Duodenal mucosa (tissue), 2 donors: Measurements from ENCODE around the gene ANKRD13C.
"Not testable (repeated sequence)": the region's sequence is repeated elsewhere in the genome, so short reads cannot be mapped to it uniquely, and the experiment has no call there.

Source experiments
- H3K27ac ChIP-seq: one replicate; pipeline ENCODE4 v1.7.0; 2013; ENCODE audit warnings: low read depth, low read length
- H3K27me3 ChIP-seq, 2 donors: one replicate each; pipeline ENCODE4 v1.7.0; 2013; ENCODE audit warnings: low read length in 2 of 2, control low read depth in 1 of 2; ENCODE audit not compliant: insufficient read depth in 2 of 2, control insufficient read depth in 1 of 2
- H3K36me3 ChIP-seq, 2 donors: one replicate each; pipeline ENCODE4 v1.7.0; 2013; ENCODE audit warnings: low read length in 2 of 2, control low read depth in 1 of 2; ENCODE audit not compliant: insufficient read depth in 2 of 2, control insufficient read depth in 1 of 2
- H3K4me1 ChIP-seq, 2 donors: one replicate each; pipeline ENCODE4 v1.7.0; 2013; ENCODE audit warnings: low read length in 2 of 2, control low read depth in 1 of 2; ENCODE audit not compliant: insufficient read depth in 2 of 2, control insufficient read depth in 1 of 2
- H3K4me3 ChIP-seq, 2 donors: one replicate each; pipeline ENCODE4 v1.7.0; 2013; ENCODE audit warnings: low read length in 2 of 2, low read depth in 1 of 2
- H3K9ac ChIP-seq, 2 donors: one replicate each; pipeline ENCODE4 v1.7.0; 2013; ENCODE audit warnings: low read length in 2 of 2, low read depth in 1 of 2
- H3K9me3 ChIP-seq, 2 donors: one replicate each; pipeline ENCODE4 v1.7.0; 2013; ENCODE audit warnings: low read length in 2 of 2, control low read depth in 1 of 2; ENCODE audit not compliant: control insufficient read depth in 1 of 2

Gene ANKRD13C

DNA sequence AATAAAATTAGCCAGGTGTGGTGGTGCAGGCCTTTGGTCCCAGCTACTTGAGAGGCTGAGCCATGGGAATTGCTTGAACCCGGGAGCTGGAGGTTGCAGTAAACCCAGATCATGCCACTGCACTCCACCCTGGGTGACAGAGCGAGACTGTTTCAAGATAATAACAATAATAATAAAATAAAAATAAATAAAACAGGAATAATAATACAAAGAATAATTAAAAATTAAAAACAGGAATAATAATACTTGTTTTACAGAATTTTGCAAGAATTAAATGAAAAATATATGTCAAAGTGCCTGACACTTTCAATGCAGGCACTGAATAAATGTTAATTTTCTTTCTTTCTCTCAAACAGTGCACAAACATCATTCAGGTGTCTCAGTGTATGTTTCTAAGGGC is 30.0 kb upstream of the ANKRD13C start:
- no peak overlapping the region for H3K9ac ChIP-seq
- no peak overlapping the region for H3K4me3 ChIP-seq
- H3K9me3 ChIP-seq: no peaks in the 10 kb centered on the region
- H3K27me3 ChIP-seq: no peaks in the 10 kb centered on the region
- no peaks in the 10 kb centered on the region for H3K36me3 ChIP-seq
- H3K27ac ChIP-seq: no peak overlapping the region
- no peaks in the 10 kb centered on the region for H3K4me1 ChIP-seq

GRCh38 chr1:70383483-70383882 is 29.0 kb upstream of the ANKRD13C start:
- no peak overlapping the region for H3K9ac ChIP-seq
- no peaks in the 10 kb centered on the region for H3K36me3 ChIP-seq
- no peaks in the 10 kb centered on the region for H3K9me3 ChIP-seq
- no peaks in the 10 kb centered on the region for H3K4me1 ChIP-seq
- no peak overlapping the region for H3K4me3 ChIP-seq
- no peak overlapping the region for H3K27ac ChIP-seq
- no peaks in the 10 kb centered on the region for H3K27me3 ChIP-seq

DNA sequence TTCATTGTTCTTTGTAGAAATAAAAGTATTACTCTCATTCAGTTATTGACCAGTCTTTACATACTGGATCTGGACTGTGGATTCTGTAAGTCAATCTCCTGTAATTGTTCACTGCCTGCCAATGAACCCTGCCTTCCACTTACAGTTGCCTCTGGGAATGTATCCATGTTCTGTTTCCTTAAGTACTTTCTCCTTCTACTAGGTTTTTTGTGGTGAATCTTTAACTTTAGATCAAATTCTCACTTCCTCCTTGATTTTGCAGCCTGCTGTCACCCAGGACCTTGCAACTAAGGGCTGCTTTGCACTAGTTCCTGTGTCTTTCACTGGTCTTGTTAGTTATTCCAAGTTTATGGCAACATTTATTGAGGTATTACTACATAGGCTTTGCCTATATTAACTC is 28.2 kb upstream of the ANKRD13C start:
- H3K9ac ChIP-seq: no peak overlapping the region
- H3K9me3 ChIP-seq: no peaks in the 10 kb centered on the region
- H3K27ac ChIP-seq: no peak overlapping the region
- no peaks in the 10 kb centered on the region for H3K4me1 ChIP-seq
- H3K27me3 ChIP-seq: no peaks in the 10 kb centered on the region
- H3K36me3 ChIP-seq: no peaks in the 10 kb centered on the region
- H3K4me3 ChIP-seq: no peak overlapping the region

GRCh38 chr1:70376196-70376595 is 21.7 kb upstream of the ANKRD13C start:
- Histone ChIP-seq H3K27me3 (no peaks in the 10 kb centered on the region), H3K4me1 (no peaks in the 10 kb centered on the region), H3K36me3 (no peaks in the 10 kb centered on the region), H3K9me3 (no peaks in the 10 kb centered on the region), H3K9ac (no peak overlapping the region), H3K27ac (no peak overlapping the region), H3K4me3 (no peak overlapping the region)

DNA sequence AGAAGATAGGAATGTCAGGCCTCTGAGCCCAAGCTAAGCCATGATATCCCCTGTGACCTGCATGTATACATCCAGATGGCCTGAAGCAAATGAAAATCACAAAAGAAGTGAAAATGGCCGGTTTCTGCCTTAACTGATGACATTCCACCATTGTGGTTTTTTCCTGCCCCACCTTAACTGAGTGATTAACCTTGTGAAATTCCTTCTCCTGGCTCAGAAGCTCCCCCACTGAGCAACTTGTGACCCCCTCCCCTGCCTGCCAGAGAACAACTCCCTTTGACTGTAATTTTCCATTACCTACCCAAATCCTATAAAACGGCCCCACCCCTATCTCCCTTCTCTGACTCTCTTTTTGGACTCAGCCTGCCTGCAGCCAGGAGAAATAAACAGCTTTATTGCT is 19.1 kb upstream of the ANKRD13C start:
- not testable (repeated sequence) for H3K9ac ChIP-seq, H3K27me3 ChIP-seq, H3K36me3 ChIP-seq, H3K4me3 ChIP-seq, H3K4me1 ChIP-seq, H3K9me3 ChIP-seq, H3K27ac ChIP-seq

- H3K27ac ChIP-seq: no peak overlapping the region
- H3K9ac ChIP-seq: no peak overlapping the region
- no peaks in the 10 kb centered on the region for H3K36me3 ChIP-seq
- H3K4me3 ChIP-seq: no peak overlapping the region
- no peaks in the 10 kb centered on the region for H3K27me3 ChIP-seq
- H3K9me3 ChIP-seq: no peaks in the 10 kb centered on the region
- H3K4me1 ChIP-seq: no peaks in the 10 kb centered on the region
These were observed 17.9 kb upstream of the ANKRD13C start for GRCh38 chr1:70372426-70372825.

DNA sequence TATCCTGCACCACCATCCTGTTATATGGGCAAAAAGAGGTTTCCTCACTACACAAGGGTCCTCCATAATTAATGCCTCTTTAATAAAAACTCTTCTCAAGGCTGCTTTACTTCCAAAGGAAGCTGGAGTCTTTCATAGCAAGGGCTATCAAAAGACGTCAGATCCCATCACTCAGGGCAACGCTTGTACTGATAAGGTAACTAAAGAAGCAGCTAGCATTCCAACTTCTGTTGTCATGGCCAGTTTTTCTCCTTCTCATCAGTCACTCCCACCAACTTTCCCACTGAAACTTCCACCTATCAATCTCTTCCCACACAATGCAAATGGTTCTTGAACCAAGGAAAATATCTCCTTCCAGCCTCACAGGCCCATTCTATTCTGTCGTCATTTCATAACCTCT is 17.1 kb upstream of the ANKRD13C start:
- not testable (repeated sequence) for H3K4me3 ChIP-seq, H3K27ac ChIP-seq, H3K36me3 ChIP-seq

DNA sequence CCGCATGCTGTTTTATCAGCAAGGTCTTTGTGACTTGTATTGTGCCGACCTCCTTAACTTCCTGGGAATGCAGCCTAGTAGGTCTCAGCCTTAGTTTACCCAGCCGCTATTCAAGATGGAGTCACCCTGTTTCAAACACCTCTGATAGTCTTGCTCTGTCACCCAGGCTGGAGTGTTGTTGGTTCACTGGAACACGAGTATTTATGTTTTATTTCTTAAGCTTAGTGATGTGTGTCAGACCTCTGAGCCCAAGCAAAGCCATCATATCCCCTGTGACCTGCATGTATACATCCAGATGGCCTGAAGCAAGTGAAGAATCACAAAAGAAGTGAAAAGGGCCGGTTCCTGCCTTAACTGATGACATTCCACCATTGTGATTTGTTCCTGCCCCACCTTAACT is 12.9 kb upstream of the ANKRD13C start:
- H3K9ac ChIP-seq, H3K27me3 ChIP-seq, H3K4me3 ChIP-seq, H3K27ac ChIP-seq, H3K9me3 ChIP-seq, H3K36me3 ChIP-seq, H3K4me1 ChIP-seq: not testable (repeated sequence)

More for the DNA sequence above, 17.1 kb upstream of the ANKRD13C start:
- not testable (repeated sequence) for H3K27me3 ChIP-seq, H3K4me1 ChIP-seq, H3K9ac ChIP-seq, H3K9me3 ChIP-seq

DNA sequence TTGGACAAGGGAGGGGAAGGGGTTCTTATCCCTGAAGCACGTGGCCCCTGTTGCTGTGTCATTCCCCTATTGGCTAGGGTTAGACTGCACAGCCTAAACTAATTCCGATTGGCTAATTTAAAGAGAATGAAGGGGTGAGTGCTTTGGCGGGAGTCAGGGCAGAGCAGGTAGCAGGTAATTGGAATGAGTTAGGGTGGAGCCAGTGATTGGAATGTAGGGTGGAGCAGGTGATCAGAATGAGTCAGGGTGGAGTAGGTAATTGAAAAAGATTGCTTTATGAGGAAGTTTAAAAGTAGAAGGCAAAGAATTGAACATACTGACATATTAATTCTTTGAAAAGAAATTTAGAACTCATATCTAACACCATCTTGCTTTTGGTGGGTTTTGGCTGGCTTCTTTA is 12.5 kb upstream of the ANKRD13C start:
- H3K36me3 ChIP-seq, H3K9me3 ChIP-seq, H3K27ac ChIP-seq, H3K4me1 ChIP-seq, H3K9ac ChIP-seq, H3K27me3 ChIP-seq, H3K4me3 ChIP-seq: not testable (repeated sequence)

DNA sequence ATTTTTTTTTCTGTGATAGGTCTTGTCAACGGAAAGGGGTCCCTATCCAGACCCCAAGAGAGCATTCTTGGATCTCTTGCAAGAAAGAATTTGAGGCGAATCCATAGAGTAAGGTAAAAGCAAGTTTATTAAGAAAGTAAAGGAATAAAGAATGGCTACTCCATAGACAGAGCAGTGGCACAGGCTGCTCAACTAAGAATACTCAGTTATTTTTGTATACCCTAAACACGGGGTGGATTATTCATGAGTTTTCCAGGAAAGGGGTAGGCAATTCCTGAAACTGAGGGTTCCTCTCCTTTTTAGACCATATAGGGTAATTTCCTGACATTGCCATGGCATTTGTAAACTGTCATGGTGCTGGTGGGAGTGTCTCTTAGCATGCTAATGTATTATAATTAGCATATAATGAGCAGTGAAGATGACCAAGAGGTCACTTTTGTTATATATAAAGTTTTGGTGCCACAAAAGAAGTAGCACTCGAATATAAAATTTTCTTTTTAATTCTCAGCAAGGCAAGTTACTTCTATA is 12.0 kb upstream of the ANKRD13C start:
- H3K4me3 ChIP-seq, H3K27ac ChIP-seq, H3K27me3 ChIP-seq, H3K4me1 ChIP-seq, H3K9ac ChIP-seq, H3K9me3 ChIP-seq, H3K36me3 ChIP-seq: not testable (repeated sequence)

DNA sequence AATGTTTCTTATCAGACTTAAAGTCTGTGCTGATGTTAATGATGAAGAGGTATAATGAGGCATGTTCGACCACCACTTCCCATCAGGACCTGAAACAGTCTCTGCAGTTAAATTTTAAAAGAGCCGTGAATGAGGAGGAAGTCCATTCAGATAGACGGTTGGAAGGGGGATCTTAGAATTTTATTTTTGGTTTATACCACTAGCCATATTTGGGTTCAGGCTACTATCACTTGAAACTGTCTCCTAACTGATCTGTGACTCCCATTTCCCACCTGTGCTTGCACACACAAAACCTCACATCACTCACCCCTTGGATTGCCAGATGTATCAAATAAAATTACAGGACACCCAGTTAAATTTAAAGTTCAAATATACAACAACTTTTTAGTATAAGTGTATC is 9.9 kb upstream of the ANKRD13C start:
- H3K9ac ChIP-seq: no peak overlapping the region
- H3K36me3 ChIP-seq: no peaks in the 10 kb centered on the region
- no peaks in the 10 kb centered on the region for H3K27me3 ChIP-seq
- H3K9me3 ChIP-seq: no peaks in the 10 kb centered on the region
- no peak overlapping the region for H3K4me3 ChIP-seq
- no peak overlapping the region for H3K27ac ChIP-seq
- no peaks in the 10 kb centered on the region for H3K4me1 ChIP-seq
